Effector memory CD4-positive, alpha-beta T cell (primary cell): ENCODE data around the gene MTOR.

Experiments
- DNase-seq, 3 donors: peaks; one replicate each; pipeline ENCODE4 v3.0.0-alpha.2; 2020
- H3K27ac ChIP-seq: 2 replicates; pipeline ENCODE4 v1.7.0; 2013; ENCODE audit warnings: mild to moderate bottlenecking, low read length, moderate library complexity; ENCODE audit not compliant: insufficient read depth, poor library complexity, severe bottlenecking
- H3K27me3 ChIP-seq: replicated peaks from 2 replicates; pipeline ENCODE4 v1.7.0; 2013; ENCODE audit warnings: mild to moderate bottlenecking, low read length; ENCODE audit not compliant: insufficient read depth, control insufficient read depth, poor library complexity, severe bottlenecking
- H3K36me3 ChIP-seq: 2 replicates; pipeline ENCODE4 v1.7.0; 2013; ENCODE audit warnings: mild to moderate bottlenecking, low read length, moderate library complexity; ENCODE audit not compliant: control insufficient read depth, insufficient read depth
- H3K4me1 ChIP-seq: 2 replicates; pipeline ENCODE4 v1.7.0; 2013; ENCODE audit warnings: low read length, mild to moderate bottlenecking; ENCODE audit not compliant: control insufficient read depth, insufficient read depth, poor library complexity, severe bottlenecking
- H3K4me3 ChIP-seq: 2 replicates; pipeline ENCODE4 v1.7.0; 2013; ENCODE audit warnings: low read length, low read depth, mild to moderate bottlenecking; ENCODE audit not compliant: insufficient read depth, poor library complexity, severe bottlenecking
- H3K9me3 ChIP-seq: 2 replicates; pipeline ENCODE4 v1.7.0; 2013; ENCODE audit warnings: mild to moderate bottlenecking, low read length, moderate library complexity; ENCODE audit not compliant: control insufficient read depth

Gene MTOR

DNA sequence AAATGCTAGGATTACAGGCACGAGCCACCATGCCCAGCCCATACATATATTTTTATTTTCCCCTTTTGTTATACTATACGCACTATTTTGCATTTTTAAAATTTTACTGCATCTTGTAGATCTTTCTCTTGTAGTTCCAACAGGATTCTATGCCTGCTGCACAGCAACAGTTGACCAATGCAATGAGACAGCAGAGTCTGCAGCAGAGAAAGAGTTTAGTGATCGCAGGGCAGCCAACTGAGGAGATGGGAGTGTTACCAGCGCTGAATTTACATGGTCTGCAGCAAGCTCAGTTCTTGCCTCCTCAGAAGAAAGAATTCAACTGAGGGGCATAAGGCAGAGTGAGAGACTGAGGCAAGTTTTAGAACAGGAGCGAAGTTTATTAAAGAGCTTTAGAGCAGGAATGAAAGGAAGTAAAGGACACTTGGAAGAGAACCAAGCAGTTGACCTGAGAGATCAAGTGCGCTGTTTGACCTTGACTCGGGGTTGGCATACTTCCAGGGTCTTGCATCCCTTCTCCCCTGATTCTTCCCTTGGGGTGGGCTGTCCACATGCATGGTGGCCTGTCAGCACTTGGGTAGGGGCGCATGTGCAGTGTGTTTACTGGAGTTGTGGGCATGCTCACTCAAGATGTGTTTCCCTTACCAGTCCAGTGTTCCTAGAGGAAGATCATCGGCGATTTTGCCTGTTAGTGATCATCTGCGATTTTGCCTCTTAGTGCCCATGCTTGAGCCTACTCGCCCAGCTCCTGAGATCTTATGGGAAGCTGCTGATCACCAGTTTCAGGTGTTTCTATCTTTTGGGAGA, 4.1 kb upstream of the MTOR start:
- no peak for DNase-seq
- no peaks in the 10 kb centered on the region for H3K27me3 ChIP-seq

DNA sequence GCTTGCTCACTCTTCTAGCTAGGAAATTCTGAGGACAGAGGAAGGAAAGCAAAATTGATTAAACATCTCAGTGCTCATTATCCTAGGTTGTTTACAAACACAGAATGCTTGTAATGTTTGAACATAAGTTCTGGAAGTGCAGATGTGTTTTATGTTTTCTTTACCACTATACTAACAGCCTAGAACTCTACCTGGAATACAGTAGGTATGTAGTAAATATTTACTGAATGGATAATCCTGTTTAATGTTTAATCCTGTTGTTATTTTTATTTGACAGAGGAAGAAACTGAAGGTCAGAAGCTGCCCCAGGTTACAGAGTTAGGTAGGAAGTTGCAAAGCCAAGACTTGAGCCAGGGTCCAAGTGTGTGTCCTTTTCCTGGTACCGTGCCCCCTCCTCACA, 6.1 kb downstream of the MTOR start:
- H3K4me1 ChIP-seq = peaks cover under 1% of the 10 kb centered on the region
- no peak overlapping the region for H3K4me3 ChIP-seq
- H3K36me3 ChIP-seq = peaks cover 69% of the 10 kb centered on the region
- no peak for DNase-seq
- H3K9me3 ChIP-seq = no peaks in the 10 kb centered on the region
- no peak overlapping the region for H3K27ac ChIP-seq
- no peaks in the 10 kb centered on the region for H3K27me3 ChIP-seq

More for the DNA sequence above, 4.1 kb upstream of the MTOR start:
- H3K9me3 ChIP-seq = no peaks in the 10 kb centered on the region
- H3K36me3 ChIP-seq = no peaks in the 10 kb centered on the region
- peaks cover 7% of the 10 kb centered on the region for H3K4me1 ChIP-seq
- no peak overlapping the region for H3K4me3 ChIP-seq
- no peak overlapping the region for H3K27ac ChIP-seq

DNA sequence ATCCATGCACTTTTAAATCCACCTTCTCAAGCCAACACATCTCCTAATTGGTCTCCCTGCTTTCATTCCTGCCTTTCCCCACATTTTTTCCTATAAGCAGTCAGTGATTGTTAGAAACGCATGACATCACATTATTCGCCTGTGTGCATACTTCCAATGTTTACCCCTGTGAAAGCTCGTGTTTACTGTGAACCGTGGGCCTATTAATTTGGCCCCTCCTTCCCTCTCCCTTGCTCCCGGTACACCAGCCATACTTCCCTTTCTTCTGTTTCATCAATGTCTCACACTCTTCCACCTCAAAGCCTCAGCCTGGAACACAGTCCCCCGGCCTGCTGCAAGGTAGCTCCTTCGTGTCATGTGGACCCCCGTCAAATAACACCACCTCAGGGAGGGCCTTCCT, 9.1 kb downstream of the MTOR start:
- no peak for DNase-seq
- Histone ChIP-seq H3K36me3 (peaks cover 70% of the 10 kb centered on the region), H3K9me3 (no peaks in the 10 kb centered on the region)

DNA sequence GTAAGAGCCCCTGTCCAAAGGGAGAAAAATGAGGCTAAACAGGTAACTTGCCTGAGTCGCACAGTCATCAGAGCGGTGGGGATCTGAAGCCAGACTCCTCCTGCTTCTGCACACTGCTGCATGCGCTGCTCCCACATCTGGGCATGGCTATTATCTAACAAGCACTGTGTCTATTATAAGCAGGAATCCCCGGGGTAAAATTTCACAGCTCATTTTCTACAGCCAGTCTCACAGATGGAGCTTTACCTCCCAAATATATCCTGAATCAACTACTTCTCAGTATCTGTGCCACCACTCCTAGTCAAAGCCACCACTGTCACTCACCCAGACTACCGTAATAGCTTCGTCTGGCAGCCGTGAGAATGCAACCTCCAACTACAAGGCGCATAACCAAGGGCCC, 9.8 kb downstream of the MTOR start:
- H3K36me3 ChIP-seq = peaks cover 67% of the 10 kb centered on the region
- no peak overlapping the region for H3K27ac ChIP-seq
- no peak for DNase-seq
- no peaks in the 10 kb centered on the region for H3K9me3 ChIP-seq
- no peaks in the 10 kb centered on the region for H3K4me1 ChIP-seq
- no peak overlapping the region for H3K4me3 ChIP-seq
- no peaks in the 10 kb centered on the region for H3K27me3 ChIP-seq

More for the DNA sequence above, 9.1 kb downstream of the MTOR start:
- Histone ChIP-seq H3K27me3 (no peaks in the 10 kb centered on the region), H3K4me3 (no peak overlapping the region), H3K4me1 (no peaks in the 10 kb centered on the region), H3K27ac (no peak overlapping the region)

DNA sequence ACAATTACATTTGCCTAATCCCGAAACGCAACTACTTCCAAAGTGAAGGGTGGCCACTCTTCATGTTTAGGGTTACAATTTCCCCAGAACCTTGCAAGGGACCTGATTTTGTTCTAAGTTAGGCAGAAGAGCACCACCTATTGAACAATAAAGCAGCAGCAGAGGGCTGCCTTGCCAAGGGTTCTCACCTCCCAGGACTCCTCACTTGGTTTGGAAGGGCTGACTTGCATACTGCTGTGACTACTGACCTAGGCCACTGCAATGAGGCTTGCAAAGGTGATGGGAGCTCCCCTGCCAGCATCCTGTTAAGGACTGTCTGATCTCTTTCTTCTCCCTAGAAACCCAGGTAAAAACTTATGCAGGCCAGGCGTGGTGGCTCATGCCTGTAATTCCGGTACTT, 14.2 kb downstream of the MTOR start:
- H3K27me3 ChIP-seq = no peaks in the 10 kb centered on the region
- DNase-seq = no peak
- H3K4me1 ChIP-seq = peaks cover 11% of the 10 kb centered on the region
- H3K9me3 ChIP-seq = no peaks in the 10 kb centered on the region
- H3K36me3 ChIP-seq = peaks cover 38% of the 10 kb centered on the region
- peak overlapping the region; percentile 10 for H3K27ac ChIP-seq
- no peak overlapping the region for H3K4me3 ChIP-seq

DNA sequence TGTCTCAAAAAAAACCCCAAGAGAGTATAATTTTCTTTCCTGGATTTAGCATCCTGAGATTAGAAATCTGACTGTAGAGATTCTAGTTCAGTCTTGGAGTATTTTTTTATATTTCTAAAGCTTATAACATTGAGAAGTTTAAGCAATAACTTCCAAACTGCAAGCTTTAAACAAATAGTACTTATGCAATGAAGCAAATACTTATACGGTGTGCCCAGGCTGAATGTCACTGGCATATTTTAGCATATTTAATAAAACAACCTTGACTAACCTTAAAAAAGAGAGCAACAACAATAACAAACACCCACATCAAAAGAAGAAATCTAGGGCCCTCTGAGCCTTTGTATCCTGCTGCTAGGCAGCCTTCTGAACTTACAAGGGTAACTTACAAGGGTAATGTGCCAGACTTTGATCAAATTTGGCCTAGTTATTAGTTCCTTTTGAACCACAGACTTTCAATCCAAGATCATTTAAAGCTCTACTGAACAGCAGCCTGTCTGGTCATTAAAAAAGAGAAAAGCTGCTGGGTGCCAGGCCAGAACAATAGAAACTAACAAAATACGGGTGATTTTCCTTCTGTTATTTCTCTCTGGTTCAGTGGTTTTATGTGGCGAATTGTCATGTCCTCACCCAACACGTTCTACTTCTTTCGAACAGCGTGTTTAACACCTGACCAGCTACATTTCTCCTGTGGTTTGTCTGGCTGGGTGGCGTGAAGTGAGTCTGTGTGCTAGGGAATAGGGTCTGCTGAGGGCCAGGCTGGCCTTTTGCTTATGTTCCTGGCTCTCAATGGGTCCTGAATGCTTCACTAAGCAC, 16.2 kb downstream of the MTOR start:
- Histone ChIP-seq H3K27me3 (no peaks in the 10 kb centered on the region), H3K4me3 (no peak overlapping the region), H3K36me3 (peaks cover 32% of the 10 kb centered on the region), H3K9me3 (no peaks in the 10 kb centered on the region), H3K27ac (peak overlapping the region; percentile 50), H3K4me1 (peaks cover 11% of the 10 kb centered on the region)
- no peak for DNase-seq

DNA sequence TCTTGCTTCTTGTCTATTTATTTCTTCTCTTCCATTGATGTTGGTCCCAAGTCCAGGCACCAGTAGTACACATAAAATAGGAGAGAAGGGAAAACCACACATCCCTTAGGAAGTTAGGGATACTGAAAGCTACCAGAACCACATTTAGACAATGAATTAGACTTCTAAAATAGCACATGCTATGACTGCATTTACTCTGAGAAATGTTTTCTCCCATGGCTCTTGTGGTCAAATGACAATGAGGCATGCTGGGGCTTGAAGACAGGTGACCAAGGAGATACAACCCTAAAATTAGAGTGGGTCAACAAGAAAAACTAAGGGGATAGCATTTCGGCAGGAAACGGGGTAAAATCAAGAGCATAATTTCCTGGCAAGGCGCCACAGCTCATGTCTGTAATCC, 17.1 kb downstream of the MTOR start:
- Histone ChIP-seq H3K4me1 (peaks cover 11% of the 10 kb centered on the region), H3K36me3 (peaks cover 33% of the 10 kb centered on the region), H3K27me3 (no peaks in the 10 kb centered on the region), H3K27ac (no peak overlapping the region), H3K4me3 (no peak overlapping the region), H3K9me3 (no peaks in the 10 kb centered on the region)
- no peak for DNase-seq

DNA sequence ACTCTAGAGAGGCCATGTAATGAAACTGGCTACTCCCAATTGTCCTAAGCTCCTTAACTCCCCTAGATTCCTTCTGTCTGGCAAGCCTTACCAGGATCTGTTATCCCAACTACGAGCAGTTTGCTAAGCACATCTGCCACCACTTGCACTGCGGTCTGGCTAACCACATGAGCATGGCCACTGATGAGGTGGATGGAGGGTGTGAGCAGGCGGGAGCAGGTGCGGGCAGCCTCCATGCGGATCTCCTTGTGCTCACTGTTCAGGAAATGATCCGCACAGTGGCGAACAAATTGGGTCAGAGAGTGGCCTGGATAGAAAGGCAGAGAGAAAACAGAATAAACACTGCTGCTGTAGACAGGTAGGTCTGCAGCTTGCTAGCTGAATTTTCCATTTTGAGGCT, 24.0 kb downstream of the MTOR start:
- Histone ChIP-seq H3K4me3 (no peak overlapping the region), H3K36me3 (peaks cover 84% of the 10 kb centered on the region)

DNA sequence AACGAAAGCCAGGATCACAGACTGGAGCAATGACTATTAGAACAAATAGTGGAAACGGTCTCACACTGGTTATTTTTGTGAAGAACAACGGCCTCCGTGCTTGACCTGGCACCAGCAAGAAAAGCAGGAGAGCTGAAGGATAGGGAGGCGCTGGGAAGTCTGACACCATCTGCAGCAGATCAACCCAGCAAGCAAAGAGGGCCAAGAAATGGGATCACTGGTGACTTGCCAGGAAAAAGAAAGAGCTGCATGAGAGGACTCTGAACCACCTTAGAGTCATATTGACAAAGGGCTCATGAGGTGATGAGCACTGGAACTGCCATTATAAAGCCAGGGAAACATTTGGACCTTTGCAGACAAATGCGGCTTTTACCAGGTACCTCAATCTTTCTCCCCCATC, 25.0 kb downstream of the MTOR start:
- no peaks in the 10 kb centered on the region for H3K27me3 ChIP-seq
- DNase-seq = no peak
- no peak overlapping the region for H3K4me3 ChIP-seq
- peaks cover 87% of the 10 kb centered on the region for H3K36me3 ChIP-seq
- H3K9me3 ChIP-seq = no peaks in the 10 kb centered on the region
- no peak overlapping the region for H3K27ac ChIP-seq
- H3K4me1 ChIP-seq = no peaks in the 10 kb centered on the region

More for the DNA sequence above, 24.0 kb downstream of the MTOR start:
- H3K27me3 ChIP-seq = no peaks in the 10 kb centered on the region
- no peaks in the 10 kb centered on the region for H3K4me1 ChIP-seq
- no peaks in the 10 kb centered on the region for H3K9me3 ChIP-seq
- H3K27ac ChIP-seq = no peak overlapping the region
- DNase-seq = no peak

DNA sequence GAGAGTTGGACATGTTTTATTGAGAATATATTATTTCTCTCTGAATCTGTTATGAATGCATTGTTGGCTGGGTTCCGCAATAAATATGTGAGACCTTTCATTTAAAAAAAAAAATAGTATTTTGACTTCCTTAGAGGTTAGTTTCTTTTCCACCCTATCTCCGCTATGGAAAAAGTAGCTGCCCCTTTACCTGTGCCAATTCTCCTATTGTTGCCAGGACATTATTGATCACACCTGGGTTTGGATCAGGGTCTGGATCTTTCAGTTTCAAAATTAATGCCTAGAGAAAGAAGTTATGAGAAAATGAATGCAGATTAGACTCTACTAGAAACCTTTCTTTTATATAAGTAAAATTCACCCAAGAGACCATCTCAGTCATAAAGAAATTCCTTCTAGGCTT, 29.1 kb downstream of the MTOR start:
- H3K27ac ChIP-seq = no peak overlapping the region
- peaks cover 94% of the 10 kb centered on the region for H3K36me3 ChIP-seq
- H3K27me3 ChIP-seq = no peaks in the 10 kb centered on the region
- no peaks in the 10 kb centered on the region for H3K9me3 ChIP-seq
- no peaks in the 10 kb centered on the region for H3K4me1 ChIP-seq
- DNase-seq = no peak
- H3K4me3 ChIP-seq = no peak overlapping the region
